ENCODE data around the gene PRB2. TPM values are rescaled to one million over a fixed set of nuclear protein-coding genes. Genes with fewer than 3 reads are reported as not detected.
"Not testable (repeated sequence)": the region's sequence is repeated elsewhere in the genome, so short reads cannot be mapped to it uniquely, and the experiment has no call there.

The PRB2 gene
- total RNA-seq: not detected
- under 1 TPM in 1 of 3 donors, not detected in 2; 0.04 TPM for polyA plus RNA-seq

GRCh38 chr12:11395467-11395866 lies at the start of gene PRB2:
TSS of gene PRB2 (minus strand) at chr12:11395567. CDS start at chr12:11395529, 38 bp downstream.
- H3K27ac ChIP-seq; H3K9me3 ChIP-seq; H3K4me3 ChIP-seq; H3K27me3 ChIP-seq; intact Hi-C loops (cut with DNase I); H3K4me1 ChIP-seq; DNase-seq; H3K36me3 ChIP-seq: not testable (repeated sequence)
- no CpG with 5 or more reads among the region's 1 CpG for WGBS, 2 donors

GRCh38 chr12:11437966-11438365 lies 42.6 kb upstream of the PRB2 start:
- intact Hi-C loops (cut with DNase I): no loop called here
- WGBS, 2 donors: 92 to 94% methylated on average over 2 of the region's 2 CpGs
- Histone ChIP-seq H3K27ac (no peak overlapping the region), H3K9me3 (no peaks in the 10 kb centered on the region), H3K4me3 (no peak overlapping the region), H3K27me3 (no peaks in the 10 kb centered on the region), H3K4me1 (no peaks in the 10 kb centered on the region), H3K36me3 (no peaks in the 10 kb centered on the region)
- TF ChIP-seq POLR2AphosphoS5 (IDR thresholded peaks at IDR 0.05) (no peak), EP300 (IDR thresholded peaks at IDR 0.05) (no peak), POLR2A (IDR thresholded peaks at IDR 0.05) (no peak)
- TF ChIP-seq, protein P1, sequence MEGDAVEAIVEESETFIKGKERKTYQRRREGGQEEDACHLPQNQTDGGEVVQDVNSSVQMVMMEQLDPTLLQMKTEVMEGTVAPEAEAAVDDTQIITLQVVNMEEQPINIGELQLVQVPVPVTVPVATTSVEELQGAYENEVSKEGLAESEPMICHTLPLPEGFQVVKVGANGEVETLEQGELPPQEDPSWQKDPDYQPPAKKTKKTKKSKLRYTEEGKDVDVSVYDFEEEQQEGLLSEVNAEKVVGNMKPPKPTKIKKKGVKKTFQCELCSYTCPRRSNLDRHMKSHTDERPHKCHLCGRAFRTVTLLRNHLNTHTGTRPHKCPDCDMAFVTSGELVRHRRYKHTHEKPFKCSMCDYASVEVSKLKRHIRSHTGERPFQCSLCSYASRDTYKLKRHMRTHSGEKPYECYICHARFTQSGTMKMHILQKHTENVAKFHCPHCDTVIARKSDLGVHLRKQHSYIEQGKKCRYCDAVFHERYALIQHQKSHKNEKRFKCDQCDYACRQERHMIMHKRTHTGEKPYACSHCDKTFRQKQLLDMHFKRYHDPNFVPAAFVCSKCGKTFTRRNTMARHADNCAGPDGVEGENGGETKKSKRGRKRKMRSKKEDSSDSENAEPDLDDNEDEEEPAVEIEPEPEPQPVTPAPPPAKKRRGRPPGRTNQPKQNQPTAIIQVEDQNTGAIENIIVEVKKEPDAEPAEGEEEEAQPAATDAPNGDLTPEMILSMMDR (IDR thresholded peaks at IDR 0.05): no peak
- no peak for DNase-seq

DNA sequence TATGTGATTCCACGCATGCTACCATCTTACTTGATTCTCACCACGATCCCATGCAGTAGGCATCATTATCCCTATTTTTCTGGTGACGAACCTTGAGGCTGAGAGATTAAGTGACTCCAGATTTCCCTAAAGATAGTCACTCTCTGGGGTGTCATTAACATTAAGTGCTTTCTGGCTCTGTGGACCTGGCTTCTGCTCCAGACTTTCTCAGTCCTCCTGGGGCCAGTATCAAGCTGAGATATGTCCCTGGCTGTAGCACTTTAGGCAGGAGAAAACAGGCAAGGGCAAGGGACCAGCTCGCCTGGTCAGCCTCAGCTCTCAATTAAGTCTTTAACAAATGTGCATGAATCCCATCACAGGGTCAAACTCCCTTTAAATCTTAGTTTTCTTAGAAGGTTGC lies 38.3 kb upstream of the PRB2 start:
- no peaks in the 10 kb centered on the region for H3K27me3 ChIP-seq
- H3K4me1 ChIP-seq: no peaks in the 10 kb centered on the region
- WGBS, 2 donors: 66 to 71% methylated on average over 4 of the region's 4 CpGs
- no peak overlapping the region for H3K4me3 ChIP-seq
- TF ChIP-seq EP300 (IDR thresholded peaks at IDR 0.05): no peak
- no peak overlapping the region for H3K27ac ChIP-seq
- DNase-seq: no peak
- no peaks in the 10 kb centered on the region for H3K9me3 ChIP-seq
- intact Hi-C loops (cut with DNase I): no loop called here
- H3K36me3 ChIP-seq: no peaks in the 10 kb centered on the region

DNA sequence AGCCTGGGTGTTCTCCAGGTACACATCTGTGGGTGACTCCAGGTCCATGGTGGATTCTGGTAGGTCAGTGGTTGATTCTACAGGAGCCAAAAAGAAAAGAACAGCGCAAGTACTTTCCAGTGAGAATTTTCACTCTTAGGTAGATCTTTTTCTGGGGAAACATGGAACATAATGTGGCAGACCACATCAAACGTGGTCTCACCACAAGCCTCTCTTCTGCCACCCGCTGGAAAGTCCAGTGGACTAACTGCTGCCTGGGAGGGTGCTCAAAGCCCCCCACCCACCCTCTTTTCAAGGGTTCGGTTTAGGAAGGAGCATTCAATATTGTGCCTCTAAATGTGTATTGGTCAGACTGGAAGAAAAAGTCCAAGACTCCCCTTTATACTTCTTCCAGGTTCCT lies 36.1 kb upstream of the PRB2 start:
- Histone ChIP-seq H3K4me3 (no peak overlapping the region), H3K4me1 (no peaks in the 10 kb centered on the region), H3K27ac (no peak overlapping the region), H3K9me3 (no peaks in the 10 kb centered on the region), H3K27me3 (no peaks in the 10 kb centered on the region), H3K36me3 (no peaks in the 10 kb centered on the region)
- WGBS, 2 donors: 72 to 82% methylated on average over 4 of the region's 4 CpGs
- DNase-seq: no peak
- TF ChIP-seq POLR2A (IDR thresholded peaks at IDR 0.05) (no peak), EP300 (IDR thresholded peaks at IDR 0.05) (no peak), POLR2AphosphoS5 (IDR thresholded peaks at IDR 0.05) (no peak)
- TF ChIP-seq, protein P1 (IDR thresholded peaks at IDR 0.05): no peak
- intact Hi-C loops (cut with DNase I): no loop called here

DNA sequence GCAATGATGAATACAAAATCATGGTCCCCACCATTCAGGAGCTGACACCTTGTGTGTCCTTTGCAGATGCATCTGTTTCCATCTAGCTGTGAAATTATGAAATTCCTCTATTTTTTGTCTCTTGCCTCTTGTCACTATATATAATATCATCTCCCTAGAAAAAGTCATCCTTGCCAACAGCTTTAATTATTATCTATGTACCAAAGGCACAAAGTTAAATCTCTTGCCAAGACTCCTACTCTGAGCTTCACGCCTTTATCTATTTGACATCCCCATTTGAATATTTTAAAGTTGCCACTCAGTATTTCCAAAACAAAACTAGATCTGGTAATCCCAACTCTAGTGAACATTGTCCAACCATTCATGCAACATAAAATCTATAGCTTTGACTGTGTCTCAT lies 32.0 kb upstream of the PRB2 start:
- no peaks in the 10 kb centered on the region for H3K4me1 ChIP-seq

GRCh38 chr12:11412731-11413130 lies 17.4 kb upstream of the PRB2 start:
- no peaks in the 10 kb centered on the region for H3K4me1 ChIP-seq
- H3K4me3 ChIP-seq: no peak overlapping the region
- no peaks in the 10 kb centered on the region for H3K36me3 ChIP-seq
- peaks cover 0 to 2% (median under 1%) of the 10 kb centered on the region in 4 donors for H3K9me3 ChIP-seq
- intact Hi-C loops (cut with DNase I): no loop called here
- no peak overlapping the region for H3K27ac ChIP-seq
- DNase-seq: no peak
- TF ChIP-seq POLR2AphosphoS5 (IDR thresholded peaks at IDR 0.05): no peak
- TF ChIP-seq, protein P1 (IDR thresholded peaks at IDR 0.05): no peak
- no peak for TF ChIP-seq EP300 (IDR thresholded peaks at IDR 0.05)
- TF ChIP-seq POLR2A (IDR thresholded peaks at IDR 0.05): no peak
- no peaks in the 10 kb centered on the region for H3K27me3 ChIP-seq

More for the DNA sequence above, 32.0 kb upstream of the PRB2 start:
- TF ChIP-seq POLR2A (IDR thresholded peaks at IDR 0.05) (no peak), POLR2AphosphoS5 (IDR thresholded peaks at IDR 0.05) (no peak), EP300 (IDR thresholded peaks at IDR 0.05) (no peak)
- TF ChIP-seq, protein P1 (IDR thresholded peaks at IDR 0.05): no peak
- Histone ChIP-seq H3K9me3 (no peaks in the 10 kb centered on the region), H3K36me3 (no peaks in the 10 kb centered on the region), H3K27ac (no peak overlapping the region), H3K4me3 (no peak overlapping the region), H3K27me3 (no peaks in the 10 kb centered on the region)
- intact Hi-C loops (cut with DNase I): no loop called here
- 91 to 95% methylated on average over 1 of the region's 1 CpG for WGBS, 2 donors
- DNase-seq: no peak

Measured in sigmoid colon (tissue), 7 donors.